Measurements from ENCODE around the gene PGRMC2. TPM values are rescaled to one million over a fixed set of nuclear protein-coding genes. Genes with fewer than 3 reads are reported as not detected.

Gene PGRMC2
- 100 to 1,000 TPM; 102 to 137 (median 122) TPM for polyA plus RNA-seq (ENCODE audit: insufficient read length in 4 of 4)

- peak in 2 of 4 donors; percentile 19 to 35 for DNase-seq (ENCODE audit: low read depth in 4 of 4, low spot score in 3 of 4)
These were observed at the start of gene PGRMC2 for GRCh38 chr4:128287141-128287870. Gene PGRMC2, minus strand, starts transcription at chr4:128287813. Its CDS starts 23 bp downstream, at chr4:128287790.

- no peak for DNase-seq (ENCODE audit: low read depth in 4 of 4, low spot score in 3 of 4)
These were observed 47.9 kb upstream of the PGRMC2 start for GRCh38 chr4:128335541-128335940.

GRCh38 chr4:128334256-128334655 is 46.6 kb upstream of the PGRMC2 start:
- DNase-seq (ENCODE audit: low read depth in 4 of 4, low spot score in 3 of 4): no peak

GRCh38 chr4:128333309-128334018 is 45.9 kb upstream of the PGRMC2 start:
- DNase-seq (ENCODE audit: low read depth in 4 of 4, low spot score in 3 of 4): no peak

GRCh38 chr4:128332081-128332480 is 44.5 kb upstream of the PGRMC2 start:
- no peak for DNase-seq (ENCODE audit: low read depth in 4 of 4, low spot score in 3 of 4)

GRCh38 chr4:128329638-128330037 is 42.0 kb upstream of the PGRMC2 start:
- no peak for DNase-seq (ENCODE audit: low read depth in 4 of 4, low spot score in 3 of 4)

- no peak for DNase-seq (ENCODE audit: low read depth in 4 of 4, low spot score in 3 of 4)
These were observed 40.5 kb upstream of the PGRMC2 start for GRCh38 chr4:128328106-128328505.

GRCh38 chr4:128323401-128323800 is 35.8 kb upstream of the PGRMC2 start:
- no peak for DNase-seq (ENCODE audit: low read depth in 4 of 4, low spot score in 3 of 4)

- DNase-seq (ENCODE audit: low read depth in 4 of 4, low spot score in 3 of 4): no peak
These were observed 35.4 kb upstream of the PGRMC2 start for GRCh38 chr4:128322986-128323385.

GRCh38 chr4:128322311-128322710 is 34.7 kb upstream of the PGRMC2 start:
- DNase-seq (ENCODE audit: low read depth in 4 of 4, low spot score in 3 of 4): no peak

- DNase-seq (ENCODE audit: low read depth in 4 of 4, low spot score in 3 of 4): no peak
These were observed 33.0 kb upstream of the PGRMC2 start for GRCh38 chr4:128320656-128321055.

- DNase-seq (ENCODE audit: low read depth in 4 of 4, low spot score in 3 of 4): no peak
These were observed 28.3 kb upstream of the PGRMC2 start for GRCh38 chr4:128315756-128316520.

GRCh38 chr4:128311659-128312403 is 24.2 kb upstream of the PGRMC2 start:
- DNase-seq (ENCODE audit: low read depth in 4 of 4, low spot score in 3 of 4): no peak

GRCh38 chr4:128310266-128310697 is 22.7 kb upstream of the PGRMC2 start:
- no peak for DNase-seq (ENCODE audit: low read depth in 4 of 4, low spot score in 3 of 4)

GRCh38 chr4:128309585-128309984 is 22.0 kb upstream of the PGRMC2 start:
- DNase-seq (ENCODE audit: low read depth in 4 of 4, low spot score in 3 of 4): no peak

- no peak for DNase-seq (ENCODE audit: low read depth in 4 of 4, low spot score in 3 of 4)
These were observed 21.4 kb upstream of the PGRMC2 start for GRCh38 chr4:128308986-128309385.

- no peak for DNase-seq (ENCODE audit: low read depth in 4 of 4, low spot score in 3 of 4)
These were observed 19.5 kb upstream of the PGRMC2 start for GRCh38 chr4:128307123-128307571.

- DNase-seq (ENCODE audit: low read depth in 4 of 4, low spot score in 3 of 4): no peak
These were observed 18.3 kb upstream of the PGRMC2 start for GRCh38 chr4:128305942-128306341.

GRCh38 chr4:128303986-128304385 is 16.4 kb upstream of the PGRMC2 start:
- DNase-seq (ENCODE audit: low read depth in 4 of 4, low spot score in 3 of 4): no peak

GRCh38 chr4:128303405-128303785 is 15.8 kb upstream of the PGRMC2 start:
- DNase-seq (ENCODE audit: low read depth in 4 of 4, low spot score in 3 of 4): no peak
